HCT116 (cell line): ENCODE results near the gene IPO13. TPM values are rescaled to one million over a fixed set of nuclear protein-coding genes. Genes with fewer than 3 reads are reported as not detected.

Experiments
- ATAC-seq: fragments of 200-7000 bp; cut with Tn5 transposase; 2 replicates; pipeline ENCODE4 v1.9.1; 2020; ENCODE audit warnings: mild to moderate bottlenecking, moderate library complexity
- BruUV-seq: library from RNA; stranded (reverse); fragments of 400-500 nt; replicated peaks from 2 replicates; lab custom pipeline; 2021; lab: Mats Ljungman, UMichigan
- CTCF ChIA-PET: fragments of 300-600 bp; sonication (Branson Sonifier 250); formaldehyde crosslinking; loops from one replicate; lab custom pipeline; 2021; ENCODE audit warnings: antibody characterized with exemption; lab: Charles Lee
- POLR2A ChIA-PET: fragments of 300-600, 350-600 bp; sonication (Branson Sonifier 250); formaldehyde crosslinking; loops from one replicate; lab custom pipeline; 2021; ENCODE audit warnings: antibody characterized with exemption; lab: Charles Lee
- RAD21 ChIA-PET, 2 experiments: fragments of 300-600 bp; sonication (Branson Sonifier 250); formaldehyde crosslinking; loops; one replicate each; lab custom pipeline; 2023; ENCODE audit warnings: low total read pairs in 2 of 2; ENCODE audit not compliant: uncharacterized antibody in 2 of 2, unreplicated experiment in 2 of 2, low non-redundant PET in 1 of 2; lab: Charles Lee
- DNase-seq: peaks from one replicate; pipeline ENCODE4 v3.0.0-alpha.2; 2010; ENCODE audit warnings: low read depth, low spot score
- H2AFZ ChIP-seq: fragments of 200-600 bp; shearing (Covaris generic), sonication (generic); 2 replicates; pipeline ENCODE4 v1.6.1; 2017; ENCODE audit warnings: low read depth, mixed run types, mixed read lengths, antibody characterized with exemption, low read length; ENCODE audit not compliant: poor library complexity, severe bottlenecking
- H3K27ac ChIP-seq: 2 replicates; pipeline ENCODE4 v1.5.1; 2012; ENCODE audit warnings: low read depth, low read length
- H3K27me3 ChIP-seq: fragments of 200-600 bp; sonication (generic); 2 replicates; pipeline ENCODE4 v1.6.1; 2016; ENCODE audit warnings: mixed run types, low read length, mixed read lengths; ENCODE audit not compliant: insufficient read depth
- H3K36me3 ChIP-seq, 2 experiments: fragments of 200-500 bp in 1 of 2; fragments of 200-600 bp in 1 of 2; sonication (Bioruptor generic) in 1 of 2; sonication (generic) in 1 of 2; 2 replicates each; pipeline versions ENCODE4 v1.5.1 to v1.6.1; 2014 to 2016; ENCODE audit warnings: low read length in 2 of 2, inconsistent platforms in 1 of 2, mixed read lengths in 1 of 2, mixed run types in 1 of 2; ENCODE audit not compliant: insufficient read depth in 2 of 2, control insufficient read depth in 1 of 2
- H3K4me1 ChIP-seq, 2 experiments: fragments of 200-600 bp in 1 of 2; sonication (generic) in 1 of 2; 2 replicates each; pipeline versions ENCODE4 v1.5.1 to v1.6.1; 2012 to 2017; ENCODE audit warnings: low read length in 2 of 2, inconsistent platforms in 1 of 2, mild to moderate bottlenecking in 1 of 2, mixed read lengths in 1 of 2, mixed run types in 1 of 2, moderate library complexity in 1 of 2; ENCODE audit not compliant: insufficient read depth in 2 of 2, control insufficient read depth in 1 of 2
- H3K4me2 ChIP-seq: fragments of 200-600 bp; sonication (generic); 2 replicates; pipeline ENCODE4 v1.6.1; 2017; ENCODE audit warnings: mixed run types, low read length, mixed read lengths
- H3K4me3 ChIP-seq, 2 experiments: fragments of 200-600 bp in 1 of 2; sonication (generic) in 1 of 2; replicated peaks in 1 of 2; 2 replicates each; pipeline ENCODE4 v1.5.1; 2011 to 2016; ENCODE audit warnings: low read length in 2 of 2, control low read depth in 1 of 2, low read depth in 1 of 2, mild to moderate bottlenecking in 1 of 2, mixed read lengths in 1 of 2, mixed run types in 1 of 2
- H3K79me2 ChIP-seq: fragments of 200-600 bp; sonication (generic); 2 replicates; pipeline ENCODE4 v1.6.1; 2017; ENCODE audit warnings: mild to moderate bottlenecking, mixed run types, low read length, moderate library complexity, mixed read lengths; ENCODE audit not compliant: insufficient read depth
- H3K9ac ChIP-seq: fragments of 200-600 bp; sonication (generic); 2 replicates; pipeline ENCODE4 v1.6.1; 2016; ENCODE audit warnings: low read length, mixed read lengths
- H3K9me2 ChIP-seq: fragments of 200-600 bp; sonication (generic), shearing (Covaris generic); 2 replicates; pipeline ENCODE4 v1.6.1; 2017; ENCODE audit warnings: mixed run types, mild to moderate bottlenecking, moderate library complexity; ENCODE audit not compliant: insufficient read depth
- H3K9me3 ChIP-seq, 2 experiments: fragments of 200-500 bp in 1 of 2; fragments of 200-600 bp in 1 of 2; sonication (Bioruptor generic) in 1 of 2; sonication (generic) in 1 of 2; 2 replicates each; pipeline ENCODE4 v1.6.1; 2014 to 2017; ENCODE audit warnings: low read length in 2 of 2, mixed read lengths in 2 of 2, inconsistent platforms in 1 of 2, low read depth in 1 of 2, mild to moderate bottlenecking in 1 of 2, mixed run types in 1 of 2, moderate library complexity in 1 of 2; ENCODE audit not compliant: control insufficient read depth in 1 of 2, insufficient read depth in 1 of 2
- H4K20me1 ChIP-seq: fragments of 200-600 bp; sonication (generic), shearing (Covaris generic); 2 replicates; pipeline ENCODE4 v1.6.1; 2017; ENCODE audit warnings: mixed run types, mild to moderate bottlenecking, moderate library complexity; ENCODE audit not compliant: insufficient read depth
- ATF3 ChIP-seq: IDR thresholded peaks from 2 replicates; pipeline ENCODE4 v1.6.1; 2012
- CBX3 ChIP-seq: IDR thresholded peaks from 2 replicates; pipeline ENCODE4 v1.6.1; 2012; ENCODE audit warnings: low read depth
- CEBPB ChIP-seq: IDR thresholded peaks from 2 replicates; pipeline ENCODE4 v1.6.1; 2012; ENCODE audit warnings: low read depth
- CTCF ChIP-seq, 3 experiments: fragments of 200-600 bp in 1 of 3; sonication (generic) in 1 of 3; IDR thresholded peaks in 2 of 3; conservative IDR thresholded peaks in 1 of 3; 2 replicates each; pipeline ENCODE4 v1.5.1; 2012 to 2017; ENCODE audit warnings: low read depth in 2 of 3, low read length in 2 of 3, antibody characterized with exemption in 1 of 3, borderline replicate concordance in 1 of 3, control low read depth in 1 of 3, mild to moderate bottlenecking in 1 of 3, mixed read lengths in 1 of 3, mixed run types in 1 of 3, moderate library complexity in 1 of 3; ENCODE audit not compliant: insufficient read depth in 1 of 3
- EZH2 ChIP-seq: fragments of 200-600 bp; sonication (generic); IDR thresholded peaks from 2 replicates; pipeline ENCODE4 v1.6.1; 2017; ENCODE audit warnings: antibody characterized with exemption, mixed run types
- EZH2phosphoT487 ChIP-seq: fragments of 200-600 bp; IDR thresholded peaks from 2 replicates; pipeline ENCODE4 v1.6.1; 2018; ENCODE audit warnings: antibody characterized with exemption, borderline replicate concordance
- FOSL1 ChIP-seq: IDR thresholded peaks from 2 replicates; pipeline ENCODE4 v1.6.1; 2012; ENCODE audit warnings: low read depth
- JUND ChIP-seq: IDR thresholded peaks from 2 replicates; pipeline ENCODE4 v1.6.1; 2012
- MAX ChIP-seq: IDR thresholded peaks from 2 replicates; pipeline ENCODE4 v1.6.1; 2012
- POLR2A ChIP-seq: IDR thresholded peaks from 2 replicates; pipeline ENCODE4 v1.7.0; 2011; ENCODE audit warnings: borderline replicate concordance; ENCODE audit not compliant: insufficient read depth, insufficient read length; ENCODE audit errors: extremely low read depth
- POLR2AphosphoS5 ChIP-seq: IDR thresholded peaks from 2 replicates; pipeline ENCODE4 v1.6.1; 2011; ENCODE audit warnings: mild to moderate bottlenecking, low read depth, low read length, moderate library complexity
- RAD21 ChIP-seq: IDR thresholded peaks from 2 replicates; pipeline ENCODE4 v1.6.1; 2012; ENCODE audit warnings: low read depth, mild to moderate bottlenecking
- REST ChIP-seq: IDR thresholded peaks from 2 replicates; pipeline ENCODE4 v1.6.1; 2012; ENCODE audit warnings: low read depth
- SIN3A ChIP-seq: IDR thresholded peaks from 2 replicates; pipeline ENCODE4 v1.6.1; 2012; ENCODE audit warnings: low read depth
- SP1 ChIP-seq: IDR thresholded peaks from 2 replicates; pipeline ENCODE4 v1.6.1; 2012; ENCODE audit warnings: low read depth
- SRF ChIP-seq: IDR thresholded peaks from 2 replicates; pipeline ENCODE4 v1.6.1; 2012; ENCODE audit warnings: low read depth
- TCF7L2 ChIP-seq: IDR thresholded peaks from 2 replicates; pipeline ENCODE4 v1.7.0; 2011; ENCODE audit warnings: borderline replicate concordance, inconsistent platforms; ENCODE audit not compliant: insufficient read depth, insufficient read length; ENCODE audit errors: extremely low read depth
- YY1 ChIP-seq: IDR thresholded peaks from 2 replicates; pipeline ENCODE4 v1.6.1; 2011; ENCODE audit warnings: low read length, low read depth, moderate library complexity, mild to moderate bottlenecking; ENCODE audit not compliant: insufficient replicate concordance; ENCODE audit errors: extremely low read depth
- ZBTB33 ChIP-seq: IDR thresholded peaks from 2 replicates; pipeline ENCODE4 v1.6.1; 2011; ENCODE audit warnings: mild to moderate bottlenecking, low read length, moderate library complexity; ENCODE audit not compliant: insufficient replicate concordance; ENCODE audit errors: extremely low read depth
- intact Hi-C: fragments of 100-400 bp; cut with micrococcal nuclease; formaldehyde crosslinking; loops from 2 replicates; pipeline ENCODE4 v1.10.0; 2022
- total RNA-seq: library from RNA; stranded (reverse); gene quantifications from one replicate; pipeline ENCODE4 v1.2.1, GENCODE V29; 2021; ENCODE audit not compliant: unreplicated experiment

IPO13 gene
- total RNA-seq, 1 experiment from 2014 or later = 18.7 TPM

GRCh38 chr1:44015206-44015605 is 68.5 kb downstream of the IPO13 start:
- no peak for DNase-seq
- no peak for TF ChIP-seq YY1
- no peak for TF ChIP-seq CTCF (IDR thresholded peaks at IDR 0.05 in 2 of 3, conservative IDR thresholded peaks at IDR 0.05 in 1 of 3; ENCODE audit: borderline replicate concordance in 1 of 3, insufficient read depth in 1 of 3, low read depth in 2 of 3, low read length in 2 of 3)
- no peak for TF ChIP-seq SP1
- no peak for TF ChIP-seq POLR2AphosphoS5
- TF ChIP-seq CBX3 = no peak
- no peak for TF ChIP-seq EZH2phosphoT487
- no peak for TF ChIP-seq EZH2
- TF ChIP-seq MAX = no peak
- TF ChIP-seq SIN3A = no peak
- TF ChIP-seq POLR2A = no peak
- no peak for TF ChIP-seq ATF3
- no peak for TF ChIP-seq JUND
- no peak for TF ChIP-seq FOSL1
- TF ChIP-seq CEBPB = no peak
- no peak for TF ChIP-seq RAD21
- no peak for TF ChIP-seq REST
- TF ChIP-seq SRF = no peak
- no peak for TF ChIP-seq TCF7L2
- no peak for TF ChIP-seq ZBTB33
- TF ChIP-seq, all 23 proteins: peak for 0
- Histone ChIP-seq H3K27ac (no peak overlapping the region), H3K4me2 (no peak overlapping the region), H2AFZ (no peak overlapping the region), H3K9me2 (no peaks in the 10 kb centered on the region), H3K9me3 (no peaks in the 10 kb centered on the region), H3K9ac (no peak overlapping the region), H3K27me3 (no peaks in the 10 kb centered on the region), H3K4me1 (peaks cover 7 to 8% of the 10 kb centered on the region in 2 experiments; a peak in 3 of 4 replicates), H4K20me1 (no peaks in the 10 kb centered on the region), H3K4me3 (no peak overlapping the region), H3K79me2 (no peaks in the 10 kb centered on the region), H3K36me3 (no peaks in the 10 kb centered on the region)
- no peak for ATAC-seq
- POLR2A ChIA-PET = no interaction called here
- RAD21 ChIA-PET = no interaction called here
- no TSS peak for BruUV-seq
- intact Hi-C loops = no loop called here
- CTCF ChIA-PET = interaction anchor here (1.3 to 1.9 kb wide), 2 partner anchors 9 to 21 kb away, joined by 3 to 5 read pairs; no protein-coding TSS in a partner anchor
